B cell (primary cell): ENCODE measurements around the gene IGF1R.

ENCODE experiments used
- CTCF ChIP-seq: fragments of 200-600 bp; IDR thresholded peaks from one replicate; pipeline ENCODE4 v1.8.0; 2022; ENCODE audit warnings: antibody characterized with exemption, mild to moderate bottlenecking
- EZH2 ChIP-seq: IDR thresholded peaks from 2 replicates; pipeline ENCODE4 v1.6.1; 2012; ENCODE audit warnings: borderline replicate concordance, low read depth, mild to moderate bottlenecking, moderate library complexity, low read length; ENCODE audit not compliant: insufficient read depth, poor library complexity, severe bottlenecking

GRCh38 chr15:98812716-98813446, 164.5 kb downstream of the IGF1R start:
- TF ChIP-seq EZH2 (no peak), CTCF (no peak)
